Measurements from ENCODE around the gene ARSK. TPM values are rescaled to one million over a fixed set of nuclear protein-coding genes. Genes with fewer than 3 reads are reported as not detected.

The ARSK gene
- total and polyA plus RNA-seq, 2 experiments from 2014 or later, result 23.2 to 40.8 TPM

- TF ChIP-seq ZNF462 (CRISPR knock-in tag; IDR thresholded peaks at IDR 0.05) (no peak), NANOG (IDR thresholded peaks at IDR 0.05; ENCODE audit: borderline replicate concordance) (no peak), ZNF331 (CRISPR knock-in tag; IDR thresholded peaks at IDR 0.05; ENCODE audit: low read depth) (no peak), CREB1 (CRISPR knock-in tag; IDR thresholded peaks at IDR 0.05; ENCODE audit: low read depth) (no peak), JUNB (IDR thresholded peaks at IDR 0.05; ENCODE audit: unreplicated experiment) (no peak)
These were observed 29.1 kb downstream of the ARSK start (continued) for GRCh38 chr5:95583992-95584391.

GRCh38 chr5:95590880-95591279 is 36.0 kb downstream of the ARSK start:
- no peaks in the 10 kb centered on the region for H4K20me1 ChIP-seq (replicated peaks; ENCODE audit: insufficient read depth)
- Mint-ChIP-seq H3K9me3 (no peaks in the 10 kb centered on the region), H3K27me3 (ENCODE audit: insufficient read depth, low read depth, poor library complexity) (no peaks in the 10 kb centered on the region), H3K4me3 (no peak overlapping the region), H3K36me3 (ENCODE audit: low read depth) (no peaks in the 10 kb centered on the region), H3K4me1 (peaks cover 5% of the 10 kb centered on the region; the same call in 2 of the 3 replicates), H3K27ac (no peak overlapping the region)
- no peaks in the 10 kb centered on the region for H3K79me2 ChIP-seq (replicated peaks; ENCODE audit: insufficient read depth)
- no peaks in the 10 kb centered on the region for H3K9me2 ChIP-seq (ENCODE audit: insufficient read depth)
- no peaks in the 10 kb centered on the region for H3K4me1 ChIP-seq (ENCODE audit: insufficient read depth)
- H3K4me3 ChIP-seq, result no peak overlapping the region
- H3K27ac ChIP-seq (ENCODE audit: low read depth), result no peak overlapping the region
- no peak overlapping the region for H2AFZ ChIP-seq
- DNase-seq (ENCODE audit: low spot score), result no peak
- no peak for ATAC-seq
- H3K4me2 ChIP-seq, result no peak overlapping the region
- H3F3A ChIP-seq (replicated peaks; ENCODE audit: low read depth), result no peaks in the 10 kb centered on the region
- H3K27me3 ChIP-seq (ENCODE audit: insufficient read depth), result no peaks in the 10 kb centered on the region
- H3K36me3 ChIP-seq (ENCODE audit: insufficient read depth), result no peaks in the 10 kb centered on the region
- TF ChIP-seq JUNB (IDR thresholded peaks at IDR 0.05; ENCODE audit: unreplicated experiment), result no peak
- no peak for TF ChIP-seq STAT1 (IDR thresholded peaks at IDR 0.05; ENCODE audit: unreplicated experiment)
- no peak for TF ChIP-seq CTCF (conservative IDR thresholded peaks at IDR 0.05; ENCODE audit: low read depth in 2 of 2)
- no peak for TF ChIP-seq ZNF331 (CRISPR knock-in tag; IDR thresholded peaks at IDR 0.05; ENCODE audit: low read depth)
- TF ChIP-seq POLR2AphosphoS5 (IDR thresholded peaks at IDR 0.05; ENCODE audit: low read depth), result no peak
- TF ChIP-seq ZNF462 (CRISPR knock-in tag; IDR thresholded peaks at IDR 0.05), result no peak

Data from GM23338 (cell line).